NB4 (cell line): ENCODE data around the gene IMP3.

Experiments
- POLR2A ChIP-seq: IDR thresholded peaks from 2 replicates; pipeline ENCODE4 v1.6.1; 2011; ENCODE audit warnings: mild to moderate bottlenecking; ENCODE audit not compliant: insufficient read length; ENCODE audit errors: extremely low read depth
- TF ChIP-seq, protein P1 (sequence below): IDR thresholded peaks from one replicate; pipeline ENCODE4 v1.5.1; 2012; ENCODE audit warnings: low read depth, low read length
- TF ChIP-seq, protein P2 (sequence below): IDR thresholded peaks from 2 replicates; pipeline ENCODE4 v1.6.1; 2011; ENCODE audit warnings: low read depth, low read length

DNA sequence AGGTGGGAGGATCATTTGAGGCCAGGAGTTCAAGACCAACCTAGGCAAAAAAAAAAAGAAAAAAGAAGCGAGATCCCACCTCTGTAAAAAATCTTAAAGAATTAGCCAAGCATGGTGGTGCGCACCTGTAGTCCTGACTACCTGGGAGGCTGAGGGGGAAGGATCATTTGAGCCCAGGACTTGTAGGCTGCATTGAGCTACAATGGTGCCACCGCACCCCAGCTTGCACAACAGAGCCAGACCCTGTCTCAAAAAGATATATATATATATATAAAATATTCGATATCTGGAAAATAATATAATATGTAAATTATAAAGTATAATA, 1.1 kb upstream of the IMP3 start:
- TF ChIP-seq, protein P1, sequence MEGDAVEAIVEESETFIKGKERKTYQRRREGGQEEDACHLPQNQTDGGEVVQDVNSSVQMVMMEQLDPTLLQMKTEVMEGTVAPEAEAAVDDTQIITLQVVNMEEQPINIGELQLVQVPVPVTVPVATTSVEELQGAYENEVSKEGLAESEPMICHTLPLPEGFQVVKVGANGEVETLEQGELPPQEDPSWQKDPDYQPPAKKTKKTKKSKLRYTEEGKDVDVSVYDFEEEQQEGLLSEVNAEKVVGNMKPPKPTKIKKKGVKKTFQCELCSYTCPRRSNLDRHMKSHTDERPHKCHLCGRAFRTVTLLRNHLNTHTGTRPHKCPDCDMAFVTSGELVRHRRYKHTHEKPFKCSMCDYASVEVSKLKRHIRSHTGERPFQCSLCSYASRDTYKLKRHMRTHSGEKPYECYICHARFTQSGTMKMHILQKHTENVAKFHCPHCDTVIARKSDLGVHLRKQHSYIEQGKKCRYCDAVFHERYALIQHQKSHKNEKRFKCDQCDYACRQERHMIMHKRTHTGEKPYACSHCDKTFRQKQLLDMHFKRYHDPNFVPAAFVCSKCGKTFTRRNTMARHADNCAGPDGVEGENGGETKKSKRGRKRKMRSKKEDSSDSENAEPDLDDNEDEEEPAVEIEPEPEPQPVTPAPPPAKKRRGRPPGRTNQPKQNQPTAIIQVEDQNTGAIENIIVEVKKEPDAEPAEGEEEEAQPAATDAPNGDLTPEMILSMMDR: no peak
- TF ChIP-seq POLR2A: no peak
- TF ChIP-seq, protein P2, sequence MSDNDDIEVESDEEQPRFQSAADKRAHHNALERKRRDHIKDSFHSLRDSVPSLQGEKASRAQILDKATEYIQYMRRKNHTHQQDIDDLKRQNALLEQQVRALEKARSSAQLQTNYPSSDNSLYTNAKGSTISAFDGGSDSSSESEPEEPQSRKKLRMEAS: no peak
